OCI-LY3 (cell line): ENCODE results near the gene GNAQ.

Experiments used
- H2AFZ ChIP-seq: fragments of 200-600, 300-600 bp; shearing (Covaris generic); 2 replicates; pipeline ENCODE4 v1.6.0; 2014; ENCODE audit warnings: antibody characterized with exemption, low read depth, low read length
- H3K27ac ChIP-seq: fragments of 200-600, 300-600 bp; sonication (generic); 2 replicates; pipeline ENCODE4 v1.5.1; 2014; ENCODE audit warnings: mild to moderate bottlenecking, low read length, moderate library complexity, mixed read lengths
- H3K27me3 ChIP-seq: fragments of 200-600, 300-600 bp; sonication (generic); 2 replicates; pipeline ENCODE4 v1.6.1; 2014; ENCODE audit warnings: low read depth, low read length, mixed read lengths
- H3K36me3 ChIP-seq: fragments of 200-600, 300-600 bp; sonication (generic); replicated peaks from 2 replicates; pipeline ENCODE3; 2014; ENCODE audit warnings: low read depth, low read length, mixed read lengths
- H3K4me1 ChIP-seq: fragments of 300-600, 200-600 bp; sonication (generic); 2 replicates; pipeline ENCODE4 v1.6.1; 2014; ENCODE audit warnings: low read length, mixed read lengths
- H3K4me2 ChIP-seq: fragments of 200-600, 300-600 bp; sonication (generic); 2 replicates; pipeline ENCODE4 v1.6.1; 2014; ENCODE audit warnings: low read length, mixed read lengths
- H3K4me3 ChIP-seq: fragments of 300-600, 200-600 bp; sonication (generic); 2 replicates; pipeline ENCODE4 v1.5.1; 2014; ENCODE audit warnings: antibody characterized with exemption, mild to moderate bottlenecking, low read length, moderate library complexity
- H3K79me2 ChIP-seq: fragments of 300-600, 200-600 bp; shearing (Covaris generic); 2 replicates; pipeline ENCODE4 v1.6.1; 2014; ENCODE audit warnings: mild to moderate bottlenecking, low read length, mixed read lengths
- H3K9ac ChIP-seq: fragments of 300-600, 200-600 bp; shearing (Covaris generic); 2 replicates; pipeline ENCODE4 v1.6.0; 2014; ENCODE audit warnings: mild to moderate bottlenecking, low read length, moderate library complexity
- H3K9me3 ChIP-seq: fragments of 200-600, 300-600 bp; shearing (Covaris generic); 2 replicates; pipeline ENCODE4 v1.6.1; 2014; ENCODE audit warnings: low read length, mixed read lengths; ENCODE audit not compliant: insufficient read depth
- H4K20me1 ChIP-seq: fragments of 200-600, 300-600 bp; sonication (generic); 2 replicates; pipeline ENCODE4 v1.6.1; 2016; ENCODE audit warnings: low read length, mixed read lengths; ENCODE audit not compliant: insufficient read depth
- CTCF ChIP-seq: fragments of 200-600, 300-600 bp; sonication (generic); IDR thresholded peaks from 2 replicates; pipeline ENCODE4 v1.5.1; 2014; ENCODE audit warnings: antibody characterized with exemption, low read length, low read depth
- EZH2phosphoT487 ChIP-seq: fragments of 200-600 bp; shearing (Covaris generic); IDR thresholded peaks from 2 replicates; pipeline ENCODE4 v1.6.1; 2018; ENCODE audit warnings: antibody characterized with exemption, mixed run types, low read depth

Gene GNAQ

GRCh38 chr9:77803423-77803822 is 228.2 kb downstream of the GNAQ start:
- Histone ChIP-seq H2AFZ (no peak overlapping the region), H3K9ac (no peak overlapping the region), H3K4me1 (no peaks in the 10 kb centered on the region), H3K27me3 (no peaks in the 10 kb centered on the region), H4K20me1 (no peaks in the 10 kb centered on the region), H3K4me3 (no peak overlapping the region), H3K36me3 (no peaks in the 10 kb centered on the region), H3K79me2 (no peaks in the 10 kb centered on the region), H3K27ac (no peak overlapping the region), H3K4me2 (no peak overlapping the region), H3K9me3 (no peaks in the 10 kb centered on the region)
- no peak for TF ChIP-seq CTCF
- no peak for TF ChIP-seq EZH2phosphoT487

GRCh38 chr9:77802515-77803293 is 228.9 kb downstream of the GNAQ start:
- Histone ChIP-seq H3K4me1 (no peaks in the 10 kb centered on the region), H3K79me2 (no peaks in the 10 kb centered on the region), H3K4me3 (no peak overlapping the region), H3K27ac (no peak overlapping the region), H3K36me3 (no peaks in the 10 kb centered on the region), H4K20me1 (no peaks in the 10 kb centered on the region), H3K9me3 (no peaks in the 10 kb centered on the region), H3K4me2 (no peak overlapping the region), H3K9ac (no peak overlapping the region), H2AFZ (no peak overlapping the region), H3K27me3 (no peaks in the 10 kb centered on the region)
- TF ChIP-seq CTCF (no peak), EZH2phosphoT487 (no peak)

- Histone ChIP-seq H3K4me2 (no peak overlapping the region), H3K9me3 (no peaks in the 10 kb centered on the region), H4K20me1 (no peaks in the 10 kb centered on the region), H3K36me3 (no peaks in the 10 kb centered on the region), H3K27ac (no peak overlapping the region), H3K9ac (no peak overlapping the region), H3K4me3 (no peak overlapping the region), H2AFZ (no peak overlapping the region), H3K79me2 (no peaks in the 10 kb centered on the region), H3K4me1 (no peaks in the 10 kb centered on the region), H3K27me3 (no peaks in the 10 kb centered on the region)
- TF ChIP-seq EZH2phosphoT487, result no peak
- TF ChIP-seq CTCF, result no peak
Observed at GRCh38 chr9:77802064-77802463, 229.5 kb downstream of the GNAQ start.

- Histone ChIP-seq H3K9ac (no peak overlapping the region), H3K9me3 (no peaks in the 10 kb centered on the region), H3K27ac (no peak overlapping the region), H3K36me3 (no peaks in the 10 kb centered on the region), H2AFZ (no peak overlapping the region), H3K4me1 (no peaks in the 10 kb centered on the region), H4K20me1 (no peaks in the 10 kb centered on the region), H3K27me3 (no peaks in the 10 kb centered on the region), H3K79me2 (no peaks in the 10 kb centered on the region), H3K4me2 (no peak overlapping the region), H3K4me3 (no peak overlapping the region)
- no peak for TF ChIP-seq EZH2phosphoT487
- no peak for TF ChIP-seq CTCF
Observed at GRCh38 chr9:77800924-77801551, 230.6 kb downstream of the GNAQ start.
